Spleen (tissue), 11 donors: ENCODE data around the gene BFSP1. TPM values are rescaled to one million over a fixed set of nuclear protein-coding genes. Genes with fewer than 3 reads are reported as not detected.

Source experiments
- DNase-seq: peaks from one replicate; pipeline ENCODE4 v3.0.0-alpha.2; 2020
- H3K27ac ChIP-seq, 8 donors: fragments of 200-600 bp; sonication (generic) in 7 of 8; 1 replicate in 4 of 8; 2 replicates in 4 of 8; pipeline versions ENCODE4 v1.5.0 to v1.8.0; 2016 to 2021; ENCODE audit warnings: inconsistent platforms in 4 of 8, mild to moderate bottlenecking in 4 of 8, moderate library complexity in 1 of 8
- H3K27me3 ChIP-seq, 7 donors: fragments of 200-600 bp; sonication (generic) in 6 of 7; replicated peaks in 1 of 7; 1 replicate in 4 of 7; 2 replicates in 3 of 7; pipeline versions ENCODE4 v1.5.0 to v1.8.0; 2016 to 2021; ENCODE audit warnings: inconsistent platforms in 3 of 7, mild to moderate bottlenecking in 1 of 7
- H3K36me3 ChIP-seq, 6 donors: fragments of 200-600 bp; sonication (generic) in 5 of 6; 1 replicate in 4 of 6; 2 replicates in 2 of 6; pipeline versions ENCODE4 v1.5.0 to v1.8.0; 2016 to 2021; ENCODE audit warnings: inconsistent platforms in 2 of 6
- H3K4me1 ChIP-seq, 6 donors: fragments of 200-600 bp; sonication (generic) in 5 of 6; 1 replicate in 3 of 6; 2 replicates in 3 of 6; pipeline versions ENCODE4 v1.5.0 to v1.8.0; 2016 to 2021; ENCODE audit warnings: inconsistent platforms in 3 of 6
- H3K4me3 ChIP-seq, 8 donors: fragments of 200-600 bp; sonication (generic) in 7 of 8; 1 replicate in 4 of 8; 2 replicates in 4 of 8; pipeline versions ENCODE4 v1.5.0 to v1.8.0; 2016 to 2021; ENCODE audit warnings: inconsistent platforms in 4 of 8, mild to moderate bottlenecking in 4 of 8, moderate library complexity in 2 of 8
- H3K9me3 ChIP-seq, 8 donors: fragments of 200-600 bp; sonication (generic) in 7 of 8; 1 replicate in 4 of 8; 2 replicates in 4 of 8; pipeline versions ENCODE4 v1.5.0 to v1.8.0; 2016 to 2021; ENCODE audit warnings: inconsistent platforms in 4 of 8
- CTCF ChIP-seq, 11 experiments: fragments of 200-600 bp in 7 of 11; fragments of 450-650 bp in 4 of 11; sonication (generic) in 4 of 11; IDR thresholded peaks in 8 of 11; conservative IDR thresholded peaks in 3 of 11; 1 replicate in 7 of 11; 2 replicates in 4 of 11; pipeline versions ENCODE4 v1.4.0 to v1.8.0; 2016 to 2021; ENCODE audit warnings: antibody characterized with exemption in 11 of 11, inconsistent platforms in 4 of 11, mild to moderate bottlenecking in 1 of 11
- POLR2A ChIP-seq, 3 donors: fragments of 450-650 bp; IDR thresholded peaks; one replicate each; pipeline ENCODE4 v1.5.1; 2017; ENCODE audit warnings: antibody characterized with exemption in 3 of 3, mild to moderate bottlenecking in 1 of 3
- POLR2AphosphoS5 ChIP-seq, 3 donors: sonication (generic); formaldehyde crosslinking; IDR thresholded peaks; one replicate each; pipeline ENCODE4 v1.5.1; 2017; ENCODE audit warnings: antibody characterized with exemption in 3 of 3
- WGBS, 5 donors: extraction: QIAGEN DNeasy Blood & Tissue Kit in 3 of 5; methylation state at CpG; one replicate each; pipeline versions ENCODE4 v1.1.5 to v1.1.7; 2013 to 2018; 5-methylcytosine and 5-hydroxymethylcytosine counted together
- intact Hi-C: fragments of 100-400 bp; cut with DNase I; formaldehyde crosslinking; loops from one replicate; pipeline ENCODE4 v1.15.0; 2023; ENCODE audit warnings: low total_unique reads
- polyA plus RNA-seq, 3 donors: library from polyadenylated mRNA; stranded (reverse); fragments of 200-250 nt; gene quantifications; one replicate each; pipeline ENCODE4 v1.2.1, GENCODE V29; 2013
- total RNA-seq, 7 donors: library from RNA; depleted of rRNA in 3 of 7; stranded (reverse); fragments of >200 nt in 3 of 7; fragmentation: NEBNext Ultra II Directional in 4 of 7; extraction: Animal tissue kit (Norgen Biotek cat#: 25700) in 4 of 7; gene quantifications; one replicate each; pipeline versions ENCODE4 v1.1.0 to v1.2.1, GENCODE V29; 2016 to 2021
- donor health status: healthy with polysubstance abuse.
- donor health status: DM: no; HTN: no; CAD: no; lungs with moderate emphysema.
- donor health status: DM: no; HTN: no; CAD: no.
- donor health status: Bipolar disorder and iron deficiency.
- donor health status: healthy.
- donor health status: DM: no; HTN: no; CAD: no.
- donor health status: DM: yes; HTN: yes; CAD: no.

The BFSP1 gene
- total and polyA plus RNA-seq, 10 donors = 0.13 to 0.86 (median 0.41) TPM

DNA sequence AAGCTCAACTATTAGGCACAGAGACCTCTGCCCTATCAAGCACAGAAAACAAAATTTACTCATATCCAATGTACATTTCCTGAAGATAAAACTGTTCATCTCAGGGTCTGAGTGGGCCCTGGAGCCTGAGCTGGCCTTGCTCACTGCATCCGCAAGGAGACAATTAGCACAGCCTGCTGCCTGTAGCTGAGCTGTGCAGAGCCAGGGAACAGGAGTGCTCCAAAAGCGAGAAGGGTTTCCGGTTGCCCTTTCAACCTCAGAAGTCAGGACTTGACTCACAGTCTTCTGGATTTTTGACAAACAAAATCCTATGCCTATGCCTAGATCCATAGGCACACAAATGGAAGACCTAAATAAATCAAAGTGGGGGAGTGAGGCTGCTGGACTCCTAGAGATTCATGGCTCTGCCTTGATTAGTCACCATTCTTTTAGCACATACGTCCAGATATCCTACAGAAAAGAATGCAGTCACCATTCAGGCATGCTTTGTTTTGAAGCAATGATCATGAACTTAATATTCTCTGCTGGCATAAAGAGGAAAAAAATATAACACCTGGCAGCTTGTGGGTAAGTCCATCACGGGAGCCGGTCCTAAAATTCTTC, 73.5 kb downstream of the BFSP1 start:
- H3K9me3 ChIP-seq = no peaks in the 10 kb centered on the region
- no peak overlapping the region for H3K27ac ChIP-seq
- H3K36me3 ChIP-seq = no peaks in the 10 kb centered on the region
- TF ChIP-seq CTCF (IDR thresholded peaks at IDR 0.05 in 8 of 11, conservative IDR thresholded peaks at IDR 0.05 in 3 of 11) (no peak), POLR2A (IDR thresholded peaks at IDR 0.05) (no peak), POLR2AphosphoS5 (IDR thresholded peaks at IDR 0.05) (no peak)
- peaks cover 0 to 27% (median 5%) of the 10 kb centered on the region in 7 donors for H3K27me3 ChIP-seq
- no peak overlapping the region for H3K4me3 ChIP-seq
- no peak for DNase-seq
- intact Hi-C loops = no loop called here
- H3K4me1 ChIP-seq = no peaks in the 10 kb centered on the region
- WGBS, 5 donors = 84 to 89% (median 87%) methylated on average over 6 of the region's 6 CpGs

DNA sequence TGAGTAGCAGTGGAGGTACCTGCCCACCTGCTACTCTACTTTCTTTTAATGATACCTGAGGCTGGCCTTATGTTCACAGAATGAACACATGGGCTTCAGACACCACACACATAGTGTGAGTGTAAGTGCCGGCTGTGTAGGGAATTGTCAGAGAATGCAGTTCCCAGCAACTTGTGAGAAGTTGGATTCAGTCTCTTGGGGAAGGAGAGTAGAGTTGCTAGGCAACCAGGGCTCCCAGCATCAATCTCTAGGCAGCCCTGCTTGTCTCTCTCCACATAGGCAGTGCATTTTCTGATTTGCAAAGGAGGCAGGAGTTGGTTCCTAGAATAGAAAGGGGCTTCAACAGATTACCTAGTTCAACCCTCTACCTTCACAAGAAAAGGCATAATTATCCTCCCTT, 74.1 kb downstream of the BFSP1 start:
- Histone ChIP-seq H3K27me3 (peaks cover 0 to 33% (median 5%) of the 10 kb centered on the region in 7 donors), H3K4me1 (no peaks in the 10 kb centered on the region), H3K4me3 (no peak overlapping the region), H3K36me3 (no peaks in the 10 kb centered on the region), H3K9me3 (no peaks in the 10 kb centered on the region), H3K27ac (no peak overlapping the region)
- DNase-seq = no peak
- 86 to 100% (median 90%) methylated on average over 1 of the region's 1 CpG for WGBS, 5 donors
- intact Hi-C loops = no loop called here
- no peak for TF ChIP-seq POLR2AphosphoS5 (IDR thresholded peaks at IDR 0.05)

DNA sequence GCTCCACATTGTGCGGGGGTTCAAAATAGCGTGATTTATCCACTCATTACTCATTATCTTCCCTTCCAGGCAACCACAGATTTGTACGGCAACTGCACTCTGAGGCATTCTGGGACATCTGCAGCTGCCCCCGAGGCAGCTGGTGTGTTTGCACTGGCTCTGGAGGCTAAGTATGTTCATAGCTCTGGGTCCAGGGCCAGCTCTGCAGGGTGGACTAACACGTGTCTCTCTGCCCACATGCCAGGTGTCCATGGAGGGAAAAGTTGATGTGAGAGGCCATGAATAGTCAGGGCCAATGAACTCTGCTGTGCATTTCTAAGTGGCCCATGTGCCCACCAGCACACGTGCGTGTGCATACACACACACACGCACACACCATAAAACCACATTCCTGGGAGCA, 74.9 kb downstream of the BFSP1 start:
- peaks cover 0 to 39% (median 5%) of the 10 kb centered on the region in 7 donors for H3K27me3 ChIP-seq
- TF ChIP-seq POLR2AphosphoS5 (IDR thresholded peaks at IDR 0.05) (no peak), CTCF (IDR thresholded peaks at IDR 0.05 in 8 of 11, conservative IDR thresholded peaks at IDR 0.05 in 3 of 11) (no peak), POLR2A (IDR thresholded peaks at IDR 0.05) (no peak)

GRCh38 chr20:17453592-17453991, 77.6 kb downstream of the BFSP1 start:
- peaks cover 0 to 42% (median 5%) of the 10 kb centered on the region in 7 donors for H3K27me3 ChIP-seq
- WGBS, 5 donors = 82 to 93% (median 85%) methylated on average over 11 to 22 of the region's 22 CpGs
- H3K4me3 ChIP-seq = no peak overlapping the region
- DNase-seq = no peak
- TF ChIP-seq POLR2A (IDR thresholded peaks at IDR 0.05) (no peak), POLR2AphosphoS5 (IDR thresholded peaks at IDR 0.05) (no peak), CTCF (IDR thresholded peaks at IDR 0.05 in 8 of 11, conservative IDR thresholded peaks at IDR 0.05 in 3 of 11) (no peak)
- no peaks in the 10 kb centered on the region for H3K36me3 ChIP-seq
- H3K27ac ChIP-seq = no peak overlapping the region
- H3K4me1 ChIP-seq = no peaks in the 10 kb centered on the region
- intact Hi-C loops = no loop called here
- H3K9me3 ChIP-seq = no peaks in the 10 kb centered on the region

More for the DNA sequence above, 74.9 kb downstream of the BFSP1 start:
- Histone ChIP-seq H3K4me1 (no peaks in the 10 kb centered on the region), H3K4me3 (no peak overlapping the region), H3K36me3 (no peaks in the 10 kb centered on the region), H3K9me3 (no peaks in the 10 kb centered on the region), H3K27ac (no peak overlapping the region)
- WGBS, 5 donors = 80 to 89% (median 83%) methylated on average over 8 of the region's 8 CpGs
- no peak for DNase-seq
- intact Hi-C loops = no loop called here
